ENCODE results near the gene SERPINB8. TPM values are rescaled to one million over a fixed set of nuclear protein-coding genes. Genes with fewer than 3 reads are reported as not detected.
A peak's percentile ranks its signal among the peaks of the same experiment; 100 is the strongest.
"Not testable (repeated sequence)": the region's sequence is repeated elsewhere in the genome, so short reads cannot be mapped to it uniquely, and the experiment has no call there.

SERPINB8 gene
- total RNA-seq (ENCODE audit: low replicate concordance): 7.4 and 17.9 TPM in 2 replicates
- long read RNA-seq, transcript SERPINB8-202 (7 exons, 3,387 nt): major isoform, 9 of 22 reads
- long read RNA-seq, transcript SERPINB8-203 (7 exons, 3,477 nt): minor isoform, 6 of 22 reads
- long read RNA-seq, partial matches to known transcripts: 1 of 22 reads
- long read RNA-seq, other reads (novel, unspliced or antisense): 5 of 22 reads

- Mint-ChIP-seq H3K9me3 (no peaks in the 10 kb centered on the region), H3K27ac (peak within 1 kb of the TSS; percentile 98), H3K4me1 (ENCODE audit: unreplicated experiment) (peaks cover 8% of the 10 kb centered on the region), H3K36me3 (peaks cover 4% of the 10 kb centered on the region), H3K27me3 (no peaks in the 10 kb centered on the region), H3K4me3 (peak within 1 kb of the TSS; percentile 97)
- no peak for TF ChIP-seq CTCF (conservative IDR thresholded peaks at IDR 0.05)
- DNase-seq (ENCODE audit: extremely low spot score, unreplicated experiment): peak; percentile 93
Measured at GRCh38 chr18:63969942-63970808, at the start of gene SERPINB8. Gene SERPINB8 (plus strand): TSS chr18:63970081. CDS start chr18:63978309, 8,228 bp downstream.

GRCh38 chr18:63922049-63922448, 47.8 kb upstream of the SERPINB8 start:
- Mint-ChIP-seq H3K36me3 (no peaks in the 10 kb centered on the region), H3K27me3 (peaks cover 10% of the 10 kb centered on the region), H3K9me3 (no peaks in the 10 kb centered on the region), H3K27ac (no peak overlapping the region), H3K4me1 (ENCODE audit: unreplicated experiment) (no peaks in the 10 kb centered on the region), H3K4me3 (no peak overlapping the region)
- no peak for DNase-seq (ENCODE audit: extremely low spot score, unreplicated experiment)
- no peak for TF ChIP-seq CTCF (conservative IDR thresholded peaks at IDR 0.05)

GRCh38 chr18:63924551-63924950, 45.3 kb upstream of the SERPINB8 start:
- no peaks in the 10 kb centered on the region for H3K36me3 Mint-ChIP-seq
- peaks cover 7% of the 10 kb centered on the region for H3K27me3 Mint-ChIP-seq
- no peaks in the 10 kb centered on the region for H3K9me3 Mint-ChIP-seq
- no peak for TF ChIP-seq CTCF (conservative IDR thresholded peaks at IDR 0.05)
- no peak for DNase-seq (ENCODE audit: extremely low spot score, unreplicated experiment)
- no peak overlapping the region for H3K4me3 Mint-ChIP-seq
- no peaks in the 10 kb centered on the region for H3K4me1 Mint-ChIP-seq (ENCODE audit: unreplicated experiment)
- no peak overlapping the region for H3K27ac Mint-ChIP-seq

GRCh38 chr18:63928331-63928730, 41.5 kb upstream of the SERPINB8 start:
- no peak for DNase-seq (ENCODE audit: extremely low spot score, unreplicated experiment)
- Mint-ChIP-seq H3K27ac (no peak overlapping the region), H3K9me3 (no peaks in the 10 kb centered on the region), H3K4me1 (ENCODE audit: unreplicated experiment) (no peaks in the 10 kb centered on the region), H3K4me3 (no peak overlapping the region), H3K36me3 (no peaks in the 10 kb centered on the region), H3K27me3 (peaks cover 3% of the 10 kb centered on the region)
- TF ChIP-seq CTCF (conservative IDR thresholded peaks at IDR 0.05): no peak

- H3K27ac Mint-ChIP-seq; H3K27me3 Mint-ChIP-seq; H3K36me3 Mint-ChIP-seq; DNase-seq (ENCODE audit: extremely low spot score, unreplicated experiment); H3K4me3 Mint-ChIP-seq; H3K9me3 Mint-ChIP-seq; H3K4me1 Mint-ChIP-seq (ENCODE audit: unreplicated experiment): not testable (repeated sequence)
Measured at GRCh38 chr18:63929369-63929768, 40.5 kb upstream of the SERPINB8 start.

- no peaks in the 10 kb centered on the region for H3K9me3 Mint-ChIP-seq
- H3K27ac Mint-ChIP-seq: no peak overlapping the region
- H3K27me3 Mint-ChIP-seq: no peaks in the 10 kb centered on the region
- no peaks in the 10 kb centered on the region for H3K4me1 Mint-ChIP-seq (ENCODE audit: unreplicated experiment)
- no peaks in the 10 kb centered on the region for H3K36me3 Mint-ChIP-seq
- no peak overlapping the region for H3K4me3 Mint-ChIP-seq
- TF ChIP-seq CTCF (conservative IDR thresholded peaks at IDR 0.05): no peak
- no peak for DNase-seq (ENCODE audit: extremely low spot score, unreplicated experiment)
Measured at GRCh38 chr18:63930773-63931354, 39.0 kb upstream of the SERPINB8 start.
